Esophagus squamous epithelium (tissue), 4 donors: Measurements from ENCODE around the gene MBOAT2.

Source experiments
- CTCF ChIP-seq, 6 experiments: fragments of 450-650 bp in 4 of 6; fragments of 200-600 bp in 2 of 6; sonication (generic) in 2 of 6; IDR thresholded peaks; one replicate each; pipeline ENCODE4 v1.5.1; 2016 to 2019; ENCODE audit warnings: antibody characterized with exemption in 6 of 6, mild to moderate bottlenecking in 4 of 6, moderate library complexity in 4 of 6
- POLR2A ChIP-seq, 4 donors: fragments of 450-650 bp; IDR thresholded peaks; one replicate each; pipeline ENCODE4 v1.6.1; 2017; ENCODE audit warnings: antibody characterized with exemption in 4 of 4, mild to moderate bottlenecking in 4 of 4, moderate library complexity in 3 of 4

GRCh38 chr2:8993196-8993901 lies 10.1 kb downstream of the MBOAT2 start:
- TF ChIP-seq CTCF (IDR thresholded peaks at IDR 0.05) (no peak), POLR2A (IDR thresholded peaks at IDR 0.05) (no peak)
